ENCODE results near the gene INSR. TPM values are rescaled to one million over a fixed set of nuclear protein-coding genes. Genes with fewer than 3 reads are reported as not detected.

The INSR gene
- total RNA-seq, 1 experiment from 2014 or later = 2.5 TPM

- Histone ChIP-seq H3K36me3 (ENCODE audit: control insufficient read depth, insufficient read depth, low read length) (no peaks in the 10 kb centered on the region), H3K9me3 (ENCODE audit: control insufficient read depth, insufficient read depth, low read depth, low read length) (no peaks in the 10 kb centered on the region), H3K27me3 (ENCODE audit: control insufficient read depth, insufficient read depth, low read length) (no peaks in the 10 kb centered on the region), H3K4me1 (ENCODE audit: control insufficient read depth, insufficient read depth, low read length) (no peaks in the 10 kb centered on the region), H3K27ac (ENCODE audit: low read length) (no peak overlapping the region), H3K4me3 (ENCODE audit: low read depth in 2 of 2, low read length in 2 of 2) (no peak overlapping the region)
- ChIA-PET CTCF (interaction anchor here (0.7 kb wide), 1 partner anchor 83 kb away, joined by 4 read pairs; no protein-coding TSS in a partner anchor), POLR2A (no interaction called here)
- BruUV-seq (replicated peaks) = no TSS peak
- intact Hi-C loops (cut with micrococcal nuclease; ENCODE audit: unreplicated experiment) (no loop called here), in situ Hi-C loops (cut with HindIII; ENCODE audit: low pct_unique_long_range_greater_than_20kb, low sequenced_read_pairs) (no loop called here)
- TF ChIP-seq, protein P1, sequence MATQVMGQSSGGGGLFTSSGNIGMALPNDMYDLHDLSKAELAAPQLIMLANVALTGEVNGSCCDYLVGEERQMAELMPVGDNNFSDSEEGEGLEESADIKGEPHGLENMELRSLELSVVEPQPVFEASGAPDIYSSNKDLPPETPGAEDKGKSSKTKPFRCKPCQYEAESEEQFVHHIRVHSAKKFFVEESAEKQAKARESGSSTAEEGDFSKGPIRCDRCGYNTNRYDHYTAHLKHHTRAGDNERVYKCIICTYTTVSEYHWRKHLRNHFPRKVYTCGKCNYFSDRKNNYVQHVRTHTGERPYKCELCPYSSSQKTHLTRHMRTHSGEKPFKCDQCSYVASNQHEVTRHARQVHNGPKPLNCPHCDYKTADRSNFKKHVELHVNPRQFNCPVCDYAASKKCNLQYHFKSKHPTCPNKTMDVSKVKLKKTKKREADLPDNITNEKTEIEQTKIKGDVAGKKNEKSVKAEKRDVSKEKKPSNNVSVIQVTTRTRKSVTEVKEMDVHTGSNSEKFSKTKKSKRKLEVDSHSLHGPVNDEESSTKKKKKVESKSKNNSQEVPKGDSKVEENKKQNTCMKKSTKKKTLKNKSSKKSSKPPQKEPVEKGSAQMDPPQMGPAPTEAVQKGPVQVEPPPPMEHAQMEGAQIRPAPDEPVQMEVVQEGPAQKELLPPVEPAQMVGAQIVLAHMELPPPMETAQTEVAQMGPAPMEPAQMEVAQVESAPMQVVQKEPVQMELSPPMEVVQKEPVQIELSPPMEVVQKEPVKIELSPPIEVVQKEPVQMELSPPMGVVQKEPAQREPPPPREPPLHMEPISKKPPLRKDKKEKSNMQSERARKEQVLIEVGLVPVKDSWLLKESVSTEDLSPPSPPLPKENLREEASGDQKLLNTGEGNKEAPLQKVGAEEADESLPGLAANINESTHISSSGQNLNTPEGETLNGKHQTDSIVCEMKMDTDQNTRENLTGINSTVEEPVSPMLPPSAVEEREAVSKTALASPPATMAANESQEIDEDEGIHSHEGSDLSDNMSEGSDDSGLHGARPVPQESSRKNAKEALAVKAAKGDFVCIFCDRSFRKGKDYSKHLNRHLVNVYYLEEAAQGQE (IDR thresholded peaks at IDR 0.05; ENCODE audit: insufficient read depth in 1 of 2, low read depth in 2 of 2, low read length in 1 of 2) = no peak
- TF ChIP-seq SIN3A (IDR thresholded peaks at IDR 0.05; ENCODE audit: borderline replicate concordance, insufficient read depth, low read depth, low read length) = no peak
- no peak for TF ChIP-seq POLR2AphosphoS5 (IDR thresholded peaks at IDR 0.05; ENCODE audit: low read depth, low read length)
- TF ChIP-seq CTCF (IDR thresholded peaks at IDR 0.05) = no peak
- no peak for TF ChIP-seq TCF7L2 (IDR thresholded peaks at IDR 0.05; ENCODE audit: low read depth, low read length)
- DNase-seq (ENCODE audit: low read depth, low spot score) (no peak), ATAC-seq (peak; percentile 38; the same call in 1 of the 2 replicates)
Measured at GRCh38 chr19:7152568-7152967, 141.6 kb downstream of the INSR start.

GRCh38 chr19:7149956-7150705, 144.1 kb downstream of the INSR start:
- CTCF ChIA-PET = interaction anchor here (0.6 kb wide), 1 partner anchor 25 kb away, joined by 3 read pairs; no protein-coding TSS in a partner anchor
- in situ Hi-C loops (cut with HindIII; ENCODE audit: low pct_unique_long_range_greater_than_20kb, low sequenced_read_pairs) = no loop called here
- POLR2A ChIA-PET = no interaction called here

More at GRCh38 chr19:7149956-7150705, 144.1 kb downstream of the INSR start:
- Histone ChIP-seq H3K9me3 (ENCODE audit: control insufficient read depth, insufficient read depth, low read depth, low read length) (no peaks in the 10 kb centered on the region), H3K27me3 (ENCODE audit: control insufficient read depth, insufficient read depth, low read length) (no peaks in the 10 kb centered on the region), H3K4me3 (ENCODE audit: low read depth in 2 of 2, low read length in 2 of 2) (no peak overlapping the region), H3K36me3 (ENCODE audit: control insufficient read depth, insufficient read depth, low read length) (no peaks in the 10 kb centered on the region), H3K4me1 (ENCODE audit: control insufficient read depth, insufficient read depth, low read length) (no peaks in the 10 kb centered on the region), H3K27ac (ENCODE audit: low read length) (no peak overlapping the region)
- no TSS peak for BruUV-seq (replicated peaks)
- no peak for ATAC-seq
- no peak for TF ChIP-seq SIN3A (IDR thresholded peaks at IDR 0.05; ENCODE audit: borderline replicate concordance, insufficient read depth, low read depth, low read length)
- no peak for TF ChIP-seq TCF7L2 (IDR thresholded peaks at IDR 0.05; ENCODE audit: low read depth, low read length)
- TF ChIP-seq, protein P1 (IDR thresholded peaks at IDR 0.05; ENCODE audit: insufficient read depth in 1 of 2, low read depth in 2 of 2, low read length in 1 of 2) = no peak
- no peak for TF ChIP-seq POLR2AphosphoS5 (IDR thresholded peaks at IDR 0.05; ENCODE audit: low read depth, low read length)
- TF ChIP-seq CTCF (IDR thresholded peaks at IDR 0.05) = no peak
- DNase-seq (ENCODE audit: low read depth, low spot score) = no peak
- intact Hi-C loops (cut with micrococcal nuclease; ENCODE audit: unreplicated experiment) = loop anchor here (2.0 kb wide), 1 partner anchor 191 kb away; no protein-coding TSS in a partner anchor

Data from Panc1 (cell line).